ENCODE measurements around the gene SCTR. TPM values are rescaled to one million over a fixed set of nuclear protein-coding genes. Genes with fewer than 3 reads are reported as not detected.
"Not testable (repeated sequence)": the region's sequence is repeated elsewhere in the genome, so short reads cannot be mapped to it uniquely, and the experiment has no call there.

SCTR gene
- total RNA-seq, 1 experiment from 2014 or later: not detected

DNA sequence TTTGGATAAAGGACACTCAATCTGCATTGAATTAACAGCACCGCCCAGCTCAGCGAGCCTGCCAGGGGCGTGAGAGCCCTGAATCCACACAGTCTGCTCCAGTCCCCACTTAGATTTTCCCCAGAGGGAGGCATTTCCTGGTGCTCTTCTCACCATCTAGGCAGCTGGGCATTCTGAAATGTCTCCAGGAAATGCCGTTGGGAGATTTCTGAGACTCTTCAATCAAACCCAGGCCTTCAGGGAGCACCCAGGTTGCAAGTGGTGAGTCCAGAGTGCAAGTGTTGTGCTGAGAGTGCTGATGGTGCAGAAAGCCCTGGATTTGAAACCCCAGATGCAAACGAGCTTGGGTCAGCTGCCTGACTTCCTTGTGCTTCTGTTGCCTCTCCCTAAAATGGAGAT, 116.1 kb downstream of the SCTR start:
- Histone ChIP-seq H3K27ac (ENCODE audit: low read length) (no peak overlapping the region), H3K79me2 (ENCODE audit: low read length) (no peaks in the 10 kb centered on the region), H3K4me1 (ENCODE audit: low read length) (peaks cover 12% of the 10 kb centered on the region), H3K4me3 (ENCODE audit: low read length) (no peak overlapping the region), H3K4me2 (ENCODE audit: low read depth, low read length, poor library complexity, severe bottlenecking) (no peak overlapping the region), H4K20me1 (ENCODE audit: insufficient read depth, low read depth, low read length) (no peaks in the 10 kb centered on the region), H3K36me3 (ENCODE audit: insufficient read depth, low read length) (no peaks in the 10 kb centered on the region), H3K27me3 (ENCODE audit: low read length) (0 out of 2 replicates have a peak, but pooled peaks cover 2% of the 10 kb centered on the region), H3K9me3 (ENCODE audit: low read length) (no peaks in the 10 kb centered on the region), H3K9me2 (replicated peaks; ENCODE audit: insufficient read depth, low read length) (no peaks in the 10 kb centered on the region), H3K9ac (ENCODE audit: low read length) (no peak overlapping the region), H2AFZ (ENCODE audit: low read length) (no peak overlapping the region)
- no peak for DNase-seq

DNA sequence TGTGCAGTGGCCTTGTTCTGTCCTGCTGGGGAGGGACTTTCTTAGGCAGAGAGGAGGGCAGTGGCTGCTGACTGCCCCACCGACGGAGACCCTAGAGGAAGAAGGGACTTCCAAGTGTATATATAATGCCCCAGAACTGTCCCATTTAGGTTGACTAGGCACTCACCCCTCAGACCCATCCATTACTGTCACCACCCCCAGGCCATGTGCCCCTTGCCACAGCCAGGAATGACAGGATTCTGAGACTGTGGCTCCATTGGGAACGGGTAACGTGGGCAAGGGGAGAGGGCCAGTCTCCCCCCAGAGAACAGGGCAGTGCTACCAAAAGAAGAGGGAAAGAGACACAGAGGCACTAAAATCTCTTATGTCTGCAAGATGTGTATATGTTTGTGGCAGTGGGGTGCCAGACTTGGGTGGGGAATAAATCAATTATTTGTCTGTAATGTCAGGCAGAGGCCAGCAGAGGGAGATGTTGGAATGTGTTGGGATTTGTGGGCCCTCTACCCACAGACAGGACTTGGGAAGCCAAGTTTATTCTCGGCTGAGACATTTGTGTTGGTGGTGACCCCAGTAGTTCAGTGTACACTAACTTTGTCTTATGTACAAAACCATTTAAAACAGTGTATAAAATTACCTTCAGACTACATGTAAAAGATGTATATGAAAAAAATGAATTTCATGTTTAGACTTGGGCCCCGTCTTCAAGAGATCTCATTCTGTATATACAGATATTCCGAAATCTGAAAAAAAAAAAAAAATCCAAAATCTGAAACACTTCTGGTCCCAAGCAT, 116.7 kb downstream of the SCTR start:
- Histone ChIP-seq H4K20me1 (ENCODE audit: insufficient read depth, low read depth, low read length) (no peaks in the 10 kb centered on the region), H3K36me3 (ENCODE audit: insufficient read depth, low read length) (no peaks in the 10 kb centered on the region), H3K9me3 (ENCODE audit: low read length) (no peaks in the 10 kb centered on the region), H2AFZ (ENCODE audit: low read length) (no peak overlapping the region), H3K4me3 (ENCODE audit: low read length) (no peak overlapping the region), H3K79me2 (ENCODE audit: low read length) (no peaks in the 10 kb centered on the region), H3K27ac (ENCODE audit: low read length) (no peak overlapping the region), H3K9me2 (replicated peaks; ENCODE audit: insufficient read depth, low read length) (no peaks in the 10 kb centered on the region), H3K4me1 (ENCODE audit: low read length) (peaks cover 12% of the 10 kb centered on the region), H3K27me3 (ENCODE audit: low read length) (0 out of 2 replicates have a peak, but pooled peaks cover 2% of the 10 kb centered on the region), H3K4me2 (ENCODE audit: low read depth, low read length, poor library complexity, severe bottlenecking) (no peak overlapping the region), H3K9ac (ENCODE audit: low read length) (no peak overlapping the region)
- DNase-seq: peak; percentile 84

- Histone ChIP-seq H3K4me3 (ENCODE audit: low read length) (no peak overlapping the region), H4K20me1 (ENCODE audit: insufficient read depth, low read depth, low read length) (no peaks in the 10 kb centered on the region), H3K9ac (ENCODE audit: low read length) (no peak overlapping the region)
Measured at GRCh38 chr2:119405151-119405550, 119.1 kb downstream of the SCTR start.

GRCh38 chr2:119403618-119404017, 120.7 kb downstream of the SCTR start:
- H3K4me3 ChIP-seq (ENCODE audit: low read length); H3K79me2 ChIP-seq (ENCODE audit: low read length): not testable (repeated sequence)

More at GRCh38 chr2:119405151-119405550, 119.1 kb downstream of the SCTR start:
- no peak overlapping the region for H3K27ac ChIP-seq (ENCODE audit: low read length)
- H3K9me3 ChIP-seq (ENCODE audit: low read length): no peaks in the 10 kb centered on the region
- H3K4me1 ChIP-seq (ENCODE audit: low read length): peaks cover 10% of the 10 kb centered on the region
- no peak overlapping the region for H3K4me2 ChIP-seq (ENCODE audit: low read depth, low read length, poor library complexity, severe bottlenecking)
- no peaks in the 10 kb centered on the region for H3K9me2 ChIP-seq (replicated peaks; ENCODE audit: insufficient read depth, low read length)
- H3K36me3 ChIP-seq (ENCODE audit: insufficient read depth, low read length): no peaks in the 10 kb centered on the region
- DNase-seq: no peak
- no peak overlapping the region for H2AFZ ChIP-seq (ENCODE audit: low read length)
- no peaks in the 10 kb centered on the region for H3K27me3 ChIP-seq (ENCODE audit: low read length)
- no peaks in the 10 kb centered on the region for H3K79me2 ChIP-seq (ENCODE audit: low read length)

DNA sequence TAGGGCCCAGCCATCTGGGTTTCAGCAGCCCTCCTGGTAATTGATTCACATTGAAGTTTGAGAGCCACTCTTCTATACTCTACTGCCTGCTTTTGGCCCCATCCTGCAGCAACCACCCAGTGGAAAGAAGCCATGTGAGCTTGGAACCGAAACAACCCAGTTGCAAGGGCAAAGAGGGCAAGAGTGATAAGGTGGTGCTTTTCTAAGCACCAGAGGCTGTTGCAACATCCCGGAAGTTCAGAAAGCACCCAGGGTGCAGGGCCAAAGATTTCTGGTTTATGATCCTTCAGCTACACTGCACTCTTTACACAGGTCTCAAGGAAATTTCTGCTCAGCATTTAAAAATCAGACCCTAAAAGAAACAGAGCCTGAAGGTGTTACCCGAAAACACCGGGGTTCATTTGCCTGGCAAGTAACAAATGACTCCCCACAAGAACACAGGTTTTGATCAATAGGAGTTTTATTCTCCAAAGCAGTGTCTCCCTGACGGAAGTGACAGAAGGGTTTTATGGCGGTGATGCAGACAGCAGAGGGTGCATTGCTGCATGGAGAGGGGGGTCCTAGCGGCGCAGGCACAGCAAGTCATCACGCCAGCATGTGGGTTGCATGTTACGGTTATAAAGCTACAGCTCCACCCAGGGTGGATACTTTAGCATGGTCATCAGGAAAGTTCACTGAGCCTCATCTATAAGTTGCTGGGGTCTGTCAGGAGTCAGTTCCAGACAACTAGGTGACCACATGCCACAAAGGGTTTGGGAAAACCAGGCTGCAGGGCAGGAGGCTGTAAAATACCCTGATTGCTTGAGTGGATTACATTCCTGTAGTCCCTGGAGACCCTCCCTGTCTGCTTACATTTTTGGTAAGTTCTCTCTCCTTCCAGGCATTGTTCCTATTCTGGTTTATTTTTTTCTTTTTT, 121.4 kb downstream of the SCTR start:
- Histone ChIP-seq H3K9me2 (replicated peaks; ENCODE audit: insufficient read depth, low read length) (no peaks in the 10 kb centered on the region), H3K4me1 (ENCODE audit: low read length) (no peaks in the 10 kb centered on the region), H3K4me3 (ENCODE audit: low read length) (no peak overlapping the region), H3K27me3 (ENCODE audit: low read length) (no peaks in the 10 kb centered on the region), H4K20me1 (ENCODE audit: insufficient read depth, low read depth, low read length) (no peaks in the 10 kb centered on the region), H3K79me2 (ENCODE audit: low read length) (no peaks in the 10 kb centered on the region), H3K36me3 (ENCODE audit: insufficient read depth, low read length) (no peaks in the 10 kb centered on the region), H3K9ac (ENCODE audit: low read length) (no peak overlapping the region), H3K27ac (ENCODE audit: low read length) (no peak overlapping the region), H3K4me2 (ENCODE audit: low read depth, low read length, poor library complexity, severe bottlenecking) (no peak overlapping the region), H3K9me3 (ENCODE audit: low read length) (no peaks in the 10 kb centered on the region), H2AFZ (ENCODE audit: low read length) (no peak overlapping the region)
- DNase-seq: no peak

More at GRCh38 chr2:119403618-119404017, 120.7 kb downstream of the SCTR start:
- H4K20me1 ChIP-seq (ENCODE audit: insufficient read depth, low read depth, low read length); H3K9me3 ChIP-seq (ENCODE audit: low read length); DNase-seq; H3K4me2 ChIP-seq (ENCODE audit: low read depth, low read length, poor library complexity, severe bottlenecking); H3K4me1 ChIP-seq (ENCODE audit: low read length); H3K27me3 ChIP-seq (ENCODE audit: low read length); H2AFZ ChIP-seq (ENCODE audit: low read length); H3K36me3 ChIP-seq (ENCODE audit: insufficient read depth, low read length); H3K9ac ChIP-seq (ENCODE audit: low read length); H3K9me2 ChIP-seq (replicated peaks; ENCODE audit: insufficient read depth, low read length); H3K27ac ChIP-seq (ENCODE audit: low read length): not testable (repeated sequence)

GRCh38 chr2:119402106-119402505, 122.2 kb downstream of the SCTR start:
- Histone ChIP-seq H3K4me2 (ENCODE audit: low read depth, low read length, poor library complexity, severe bottlenecking) (no peak overlapping the region), H3K79me2 (ENCODE audit: low read length) (no peaks in the 10 kb centered on the region), H3K4me3 (ENCODE audit: low read length) (no peak overlapping the region), H3K27ac (ENCODE audit: low read length) (no peak overlapping the region), H2AFZ (ENCODE audit: low read length) (no peak overlapping the region), H3K4me1 (ENCODE audit: low read length) (no peaks in the 10 kb centered on the region), H3K9ac (ENCODE audit: low read length) (no peak overlapping the region), H3K9me2 (replicated peaks; ENCODE audit: insufficient read depth, low read length) (no peaks in the 10 kb centered on the region), H3K9me3 (ENCODE audit: low read length) (no peaks in the 10 kb centered on the region), H3K27me3 (ENCODE audit: low read length) (no peaks in the 10 kb centered on the region), H3K36me3 (ENCODE audit: insufficient read depth, low read length) (no peaks in the 10 kb centered on the region), H4K20me1 (ENCODE audit: insufficient read depth, low read depth, low read length) (no peaks in the 10 kb centered on the region)
- no peak for DNase-seq

DNA sequence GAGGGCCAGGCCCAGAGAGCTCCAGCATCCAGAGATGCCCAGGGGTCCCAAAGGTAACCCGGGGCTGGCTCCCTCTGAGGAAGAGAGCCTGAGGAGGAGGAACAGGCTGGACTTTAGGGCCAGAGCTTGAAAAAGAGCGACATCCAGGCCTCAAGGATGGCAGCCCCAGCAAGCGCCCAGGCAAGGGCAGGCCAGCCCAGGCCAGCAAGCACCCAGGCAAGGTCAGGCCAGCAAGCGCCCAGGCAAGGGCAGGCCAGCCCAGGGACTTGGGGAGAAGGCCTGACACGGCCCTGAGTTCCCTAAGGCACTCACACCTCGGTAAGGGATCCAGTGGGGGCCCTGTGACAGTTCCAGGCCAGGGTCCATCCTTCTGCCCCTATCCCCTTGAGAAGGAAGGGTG, 127.1 kb downstream of the SCTR start:
- H3K36me3 ChIP-seq (ENCODE audit: insufficient read depth, low read length): no peaks in the 10 kb centered on the region
- H4K20me1 ChIP-seq (ENCODE audit: insufficient read depth, low read depth, low read length): no peaks in the 10 kb centered on the region
- no peaks in the 10 kb centered on the region for H3K9me2 ChIP-seq (replicated peaks; ENCODE audit: insufficient read depth, low read length)
- H3K4me2 ChIP-seq (ENCODE audit: low read depth, low read length, poor library complexity, severe bottlenecking): no peak overlapping the region
- no peak overlapping the region for H2AFZ ChIP-seq (ENCODE audit: low read length)
- no peaks in the 10 kb centered on the region for H3K79me2 ChIP-seq (ENCODE audit: low read length)
- H3K9ac ChIP-seq (ENCODE audit: low read length): no peak overlapping the region
- no peaks in the 10 kb centered on the region for H3K4me1 ChIP-seq (ENCODE audit: low read length)
- no peak for DNase-seq
- no peaks in the 10 kb centered on the region for H3K27me3 ChIP-seq (ENCODE audit: low read length)
- H3K9me3 ChIP-seq (ENCODE audit: low read length): no peaks in the 10 kb centered on the region
- H3K27ac ChIP-seq (ENCODE audit: low read length): no peak overlapping the region
- H3K4me3 ChIP-seq (ENCODE audit: low read length): no peak overlapping the region

Measured in Karpas-422 (cell line).